Esophagus muscularis mucosa (tissue), 4 donors: ENCODE results near the gene TMTC3. TPM values are rescaled to one million over a fixed set of nuclear protein-coding genes. Genes with fewer than 3 reads are reported as not detected.

ENCODE experiments used
- DNase-seq: peaks from one replicate; pipeline ENCODE4 v3.0.0-alpha.2; 2017; ENCODE audit errors: extremely low spot score
- H3K27ac ChIP-seq, 4 donors: fragments of 200-600 bp; sonication (generic); replicated peaks in 1 of 4; 1 replicate in 3 of 4; 2 replicates in 1 of 4; pipeline ENCODE4 v1.5.1; 2016 to 2019; ENCODE audit warnings: mild to moderate bottlenecking in 1 of 4
- H3K27me3 ChIP-seq, 4 donors: fragments of 200-600 bp; sonication (generic); one replicate each; pipeline versions ENCODE4 v1.5.1 to v1.6.0; 2016 to 2019
- H3K36me3 ChIP-seq, 4 donors: fragments of 200-600 bp; sonication (generic); one replicate each; pipeline ENCODE4 v1.5.1; 2016 to 2019
- H3K4me1 ChIP-seq, 4 donors: fragments of 200-600 bp; sonication (generic); one replicate each; pipeline ENCODE4 v1.5.1; 2016 to 2019
- H3K4me3 ChIP-seq, 4 donors: fragments of 200-600 bp; sonication (generic); 1 replicate in 2 of 4; 2 replicates in 2 of 4; pipeline ENCODE4 v1.5.1; 2016 to 2019; ENCODE audit warnings: mild to moderate bottlenecking in 4 of 4, moderate library complexity in 1 of 4
- H3K9me3 ChIP-seq, 4 donors: fragments of 200-600 bp; sonication (generic); 1 replicate in 3 of 4; 2 replicates in 1 of 4; pipeline ENCODE4 v1.5.1; 2016 to 2019
- EP300 ChIP-seq: sonication (generic); formaldehyde crosslinking; IDR thresholded peaks from one replicate; pipeline ENCODE4 v1.6.1; 2017; ENCODE audit warnings: antibody characterized with exemption
- POLR2A ChIP-seq: fragments of 450-650 bp; IDR thresholded peaks from one replicate; pipeline ENCODE4 v1.6.1; 2017; ENCODE audit warnings: antibody characterized with exemption, moderate library complexity, mild to moderate bottlenecking, low read depth
- POLR2AphosphoS5 ChIP-seq, 2 donors: sonication (generic); formaldehyde crosslinking; IDR thresholded peaks; one replicate each; pipeline ENCODE4 v1.6.1; 2017; ENCODE audit warnings: antibody characterized with exemption in 2 of 2
- WGBS: methylation state at CpG from one replicate; pipeline ENCODE4 v1.1.5; 2018; 5-methylcytosine and 5-hydroxymethylcytosine counted together
- intact Hi-C: fragments of 100-400 bp; cut with DNase I; formaldehyde crosslinking; loops from one replicate; pipeline ENCODE4 v1.15.1; 2023
- total RNA-seq, 4 donors: library from RNA; depleted of rRNA; stranded (reverse); fragments of >200 nt; gene quantifications; one replicate each; pipeline versions ENCODE4 v1.1.0 to v1.2.1, GENCODE V29; 2016
- TF ChIP-seq, protein P1 (sequence below), 3 experiments: fragments of 200-600 bp in 2 of 3; fragments of 450-650 bp in 1 of 3; sonication (generic) in 2 of 3; IDR thresholded peaks; one replicate each; pipeline ENCODE4 v1.5.1; 2017 to 2019; ENCODE audit warnings: antibody characterized with exemption in 3 of 3, mild to moderate bottlenecking in 2 of 3, moderate library complexity in 1 of 3

Gene TMTC3
- total RNA-seq, 4 donors from 2014 or later = 16.9 to 22.2 (median 18.3) TPM

DNA sequence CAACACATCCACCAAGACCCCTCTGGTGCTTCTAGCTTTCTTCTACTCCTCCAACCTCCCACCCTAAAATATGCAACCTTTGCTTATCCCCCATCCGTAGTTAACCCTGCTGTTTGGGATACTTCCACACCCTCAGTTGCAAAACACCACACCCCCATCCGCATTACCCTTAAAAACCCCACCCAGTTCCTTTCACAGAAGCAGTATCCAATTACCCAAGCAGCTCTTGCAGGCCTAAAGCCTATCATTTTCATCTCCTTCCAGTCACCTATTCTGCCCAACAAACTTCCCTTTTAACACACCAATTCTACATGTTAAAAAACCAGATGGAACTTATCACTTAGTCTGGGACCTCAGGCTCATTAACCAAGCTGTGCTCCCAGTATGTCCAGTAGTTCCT, 88.2 kb downstream of the TMTC3 start:
- TF ChIP-seq POLR2A (no peak), POLR2AphosphoS5 (IDR thresholded peaks at IDR 0.05) (no peak), EP300 (no peak)
- TF ChIP-seq, protein P1, sequence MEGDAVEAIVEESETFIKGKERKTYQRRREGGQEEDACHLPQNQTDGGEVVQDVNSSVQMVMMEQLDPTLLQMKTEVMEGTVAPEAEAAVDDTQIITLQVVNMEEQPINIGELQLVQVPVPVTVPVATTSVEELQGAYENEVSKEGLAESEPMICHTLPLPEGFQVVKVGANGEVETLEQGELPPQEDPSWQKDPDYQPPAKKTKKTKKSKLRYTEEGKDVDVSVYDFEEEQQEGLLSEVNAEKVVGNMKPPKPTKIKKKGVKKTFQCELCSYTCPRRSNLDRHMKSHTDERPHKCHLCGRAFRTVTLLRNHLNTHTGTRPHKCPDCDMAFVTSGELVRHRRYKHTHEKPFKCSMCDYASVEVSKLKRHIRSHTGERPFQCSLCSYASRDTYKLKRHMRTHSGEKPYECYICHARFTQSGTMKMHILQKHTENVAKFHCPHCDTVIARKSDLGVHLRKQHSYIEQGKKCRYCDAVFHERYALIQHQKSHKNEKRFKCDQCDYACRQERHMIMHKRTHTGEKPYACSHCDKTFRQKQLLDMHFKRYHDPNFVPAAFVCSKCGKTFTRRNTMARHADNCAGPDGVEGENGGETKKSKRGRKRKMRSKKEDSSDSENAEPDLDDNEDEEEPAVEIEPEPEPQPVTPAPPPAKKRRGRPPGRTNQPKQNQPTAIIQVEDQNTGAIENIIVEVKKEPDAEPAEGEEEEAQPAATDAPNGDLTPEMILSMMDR (IDR thresholded peaks at IDR 0.05) = no peak
- no peak overlapping the region for H3K4me3 ChIP-seq
- H3K27me3 ChIP-seq = no peaks in the 10 kb centered on the region
- H3K4me1 ChIP-seq = no peaks in the 10 kb centered on the region
- H3K9me3 ChIP-seq = no peaks in the 10 kb centered on the region
- no peak overlapping the region for H3K27ac ChIP-seq
- intact Hi-C loops = no loop called here
- H3K36me3 ChIP-seq = no peaks in the 10 kb centered on the region
- DNase-seq = no peak
- 98% methylated on average over 2 of the region's 2 CpGs for WGBS

DNA sequence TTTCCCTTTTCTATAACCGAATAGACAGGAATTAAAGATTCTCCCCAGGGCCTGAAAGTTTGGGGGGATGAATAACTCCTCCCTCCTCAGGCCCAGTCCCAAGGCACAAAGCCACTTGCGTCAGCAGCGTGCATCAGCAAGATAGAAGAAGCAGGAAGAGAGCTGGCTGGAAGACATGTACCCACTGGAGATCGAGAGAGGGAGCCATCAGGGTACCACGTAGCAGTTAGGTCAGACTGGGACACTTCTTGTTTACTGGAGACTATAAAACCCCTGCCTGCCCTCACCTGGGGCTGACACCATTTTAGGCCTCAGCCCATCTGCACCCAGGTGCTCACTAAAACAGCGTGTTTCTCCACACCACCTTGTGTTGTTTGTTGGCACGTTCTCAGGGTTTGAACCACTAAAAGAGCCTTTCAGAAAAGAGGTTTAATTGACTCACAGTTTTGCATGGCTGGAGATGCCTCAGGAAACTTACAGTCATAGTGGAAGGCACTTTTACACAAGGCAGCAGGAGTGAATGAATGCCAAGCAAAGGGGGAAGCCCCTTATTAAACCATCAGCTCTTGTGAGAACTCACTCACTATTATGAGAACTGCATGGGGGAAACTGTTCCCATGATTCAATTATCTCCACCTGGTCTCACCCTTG, 93.2 kb downstream of the TMTC3 start:
- Histone ChIP-seq H3K27me3 (no peaks in the 10 kb centered on the region), H3K27ac (no peak overlapping the region), H3K36me3 (no peaks in the 10 kb centered on the region), H3K4me1 (no peaks in the 10 kb centered on the region), H3K9me3 (no peaks in the 10 kb centered on the region), H3K4me3 (no peak overlapping the region)
- DNase-seq = no peak
- intact Hi-C loops = no loop called here
- TF ChIP-seq POLR2AphosphoS5 (IDR thresholded peaks at IDR 0.05) = no peak
- no peak for TF ChIP-seq POLR2A
- no peak for TF ChIP-seq EP300
- TF ChIP-seq, protein P1 (IDR thresholded peaks at IDR 0.05) = no peak
- 93% methylated on average over 7 of the region's 7 CpGs for WGBS

DNA sequence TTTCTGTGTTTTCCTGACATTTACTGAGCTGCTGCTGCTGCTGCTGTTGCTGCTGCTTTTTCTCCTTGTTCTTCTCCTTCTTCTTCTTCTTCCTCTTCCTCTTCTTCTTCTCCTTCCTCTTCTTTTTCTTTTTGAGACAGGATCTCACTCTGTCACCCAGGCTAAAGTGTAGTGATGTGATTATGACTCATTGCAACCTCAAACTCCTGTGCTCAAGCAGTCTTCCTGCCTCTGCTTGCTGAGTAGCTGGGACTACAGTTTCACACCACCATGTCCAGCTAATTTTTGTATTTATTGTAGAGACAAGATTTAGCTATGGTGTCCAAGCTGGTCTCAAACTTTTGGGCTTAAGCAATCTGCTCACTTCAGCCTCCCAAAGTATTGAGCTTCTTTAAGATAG, 95.8 kb downstream of the TMTC3 start:
- no peaks in the 10 kb centered on the region for H3K27me3 ChIP-seq
- TF ChIP-seq EP300 (no peak), POLR2AphosphoS5 (IDR thresholded peaks at IDR 0.05) (no peak), POLR2A (no peak)
- TF ChIP-seq, protein P1 (IDR thresholded peaks at IDR 0.05) = no peak
- H3K36me3 ChIP-seq = no peaks in the 10 kb centered on the region
- no peak for DNase-seq
- H3K4me1 ChIP-seq = peaks cover 0 to 10% (median 6%) of the 10 kb centered on the region in 4 donors
- no peaks in the 10 kb centered on the region for H3K9me3 ChIP-seq
- H3K27ac ChIP-seq = no peak overlapping the region
- no peak overlapping the region for H3K4me3 ChIP-seq
- intact Hi-C loops = no loop called here

DNA sequence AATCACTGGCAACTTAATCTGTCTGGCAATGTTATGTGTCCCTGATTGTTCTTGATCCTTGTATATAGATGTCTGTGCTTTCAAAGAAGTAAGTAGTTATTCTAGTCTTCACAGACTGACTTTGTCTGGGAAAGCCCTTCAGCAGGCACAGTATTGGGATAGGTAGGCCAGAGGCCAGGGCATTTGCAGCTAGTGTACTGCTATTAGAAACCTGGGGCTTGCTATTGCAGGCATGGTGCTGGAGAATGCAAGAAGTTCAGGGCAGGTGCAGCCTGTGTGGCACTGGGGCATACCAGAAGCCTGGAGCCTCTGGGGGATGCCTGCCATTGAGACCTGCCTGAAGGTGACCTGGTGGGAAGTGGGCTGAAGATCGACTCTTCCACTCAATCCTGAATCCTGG, 96.3 kb downstream of the TMTC3 start:
- H3K36me3 ChIP-seq = no peaks in the 10 kb centered on the region
- 100% methylated on average over 1 of the region's 1 CpG for WGBS
- intact Hi-C loops = no loop called here
- H3K4me3 ChIP-seq = no peak overlapping the region
- DNase-seq = no peak
- TF ChIP-seq, protein P1 (IDR thresholded peaks at IDR 0.05) = no peak
- no peak for TF ChIP-seq POLR2A
- TF ChIP-seq POLR2AphosphoS5 (IDR thresholded peaks at IDR 0.05) = no peak
- TF ChIP-seq EP300 = no peak
- no peaks in the 10 kb centered on the region for H3K9me3 ChIP-seq
- no peak overlapping the region for H3K27ac ChIP-seq
- no peaks in the 10 kb centered on the region for H3K27me3 ChIP-seq
- peaks cover 0 to 10% (median 6%) of the 10 kb centered on the region in 4 donors for H3K4me1 ChIP-seq
